GM19099 (cell line): ENCODE results near the gene SLC11A1.

Experiments used
- POLR2A ChIP-seq: IDR thresholded peaks from 3 replicates; pipeline ENCODE4 v1.6.1; 2011; ENCODE audit warnings: low read depth; ENCODE audit not compliant: insufficient read length; ENCODE audit errors: extremely low read depth

Gene SLC11A1

DNA sequence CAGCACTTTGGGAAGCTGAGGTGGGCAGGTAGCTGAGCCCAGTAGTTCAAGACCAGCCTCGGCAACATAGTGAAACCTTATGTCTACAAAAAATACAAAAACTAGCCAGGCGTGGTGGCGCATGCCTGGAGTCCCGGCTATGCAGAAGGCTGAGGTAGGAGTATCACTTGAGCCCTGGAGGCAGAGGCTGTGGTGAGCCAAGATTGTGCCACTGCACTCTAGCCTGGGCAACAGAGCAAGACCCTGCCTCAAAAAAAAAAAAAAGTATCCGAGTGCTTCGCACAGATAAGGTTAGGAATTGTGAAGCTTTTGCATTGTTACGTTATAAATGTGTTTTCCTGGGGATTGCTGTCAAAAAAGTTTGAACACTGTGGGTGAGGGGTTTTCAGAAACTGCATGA is 21.7 kb downstream of the SLC11A1 start:
- no peak for TF ChIP-seq POLR2A

GRCh38 chr2:218404351-218405085 is 22.4 kb downstream of the SLC11A1 start:
- TF ChIP-seq POLR2A: no peak

GRCh38 chr2:218405086-218405745 is 23.1 kb downstream of the SLC11A1 start:
- no peak for TF ChIP-seq POLR2A

GRCh38 chr2:218405746-218406208 is 23.7 kb downstream of the SLC11A1 start:
- TF ChIP-seq POLR2A: no peak

DNA sequence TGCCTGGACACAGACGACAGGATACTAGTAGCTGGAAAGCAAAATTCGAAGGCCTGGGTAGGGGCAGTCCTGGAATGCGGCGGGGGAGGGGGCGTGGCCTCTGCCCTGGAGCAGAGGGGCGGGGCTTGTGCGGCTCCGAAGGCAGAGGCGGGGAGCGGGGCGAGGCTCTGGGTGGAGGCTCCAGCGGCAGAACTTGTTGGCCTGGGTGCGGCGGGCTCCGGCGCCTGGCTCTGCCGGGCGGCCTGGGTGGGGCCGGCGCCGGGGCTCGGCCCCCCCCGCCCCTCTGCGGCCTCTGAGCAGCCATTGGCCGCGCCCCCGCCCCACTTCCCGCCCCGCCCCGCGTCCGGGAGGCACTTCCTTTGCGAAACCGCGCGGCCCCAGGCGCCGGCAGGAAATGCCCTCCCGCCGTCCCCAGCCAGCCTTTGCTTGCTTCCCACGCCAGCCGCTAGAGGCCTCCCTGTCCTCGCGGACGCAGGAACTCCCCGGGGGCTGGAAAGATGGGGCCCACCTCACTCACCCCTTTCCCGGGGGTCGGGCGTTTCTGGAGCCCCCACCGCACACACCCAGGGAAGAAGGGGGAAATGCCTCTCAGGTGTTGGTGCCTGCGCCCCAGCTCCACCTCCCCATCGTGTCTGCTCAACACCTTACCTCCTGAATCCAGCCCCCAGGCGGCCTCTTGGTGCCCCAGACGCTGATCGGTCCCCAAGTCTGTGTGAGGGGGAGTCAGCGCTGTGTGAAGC is 24.3 kb downstream of the SLC11A1 start:
- TF ChIP-seq POLR2A: peak; percentile 53

- TF ChIP-seq POLR2A: no peak
Measured at GRCh38 chr2:218406949-218407618, 25.0 kb downstream of the SLC11A1 start.

GRCh38 chr2:218407717-218408116 is 25.6 kb downstream of the SLC11A1 start:
- no peak for TF ChIP-seq POLR2A

GRCh38 chr2:218418321-218418716 is 36.2 kb downstream of the SLC11A1 start:
- no peak for TF ChIP-seq POLR2A

DNA sequence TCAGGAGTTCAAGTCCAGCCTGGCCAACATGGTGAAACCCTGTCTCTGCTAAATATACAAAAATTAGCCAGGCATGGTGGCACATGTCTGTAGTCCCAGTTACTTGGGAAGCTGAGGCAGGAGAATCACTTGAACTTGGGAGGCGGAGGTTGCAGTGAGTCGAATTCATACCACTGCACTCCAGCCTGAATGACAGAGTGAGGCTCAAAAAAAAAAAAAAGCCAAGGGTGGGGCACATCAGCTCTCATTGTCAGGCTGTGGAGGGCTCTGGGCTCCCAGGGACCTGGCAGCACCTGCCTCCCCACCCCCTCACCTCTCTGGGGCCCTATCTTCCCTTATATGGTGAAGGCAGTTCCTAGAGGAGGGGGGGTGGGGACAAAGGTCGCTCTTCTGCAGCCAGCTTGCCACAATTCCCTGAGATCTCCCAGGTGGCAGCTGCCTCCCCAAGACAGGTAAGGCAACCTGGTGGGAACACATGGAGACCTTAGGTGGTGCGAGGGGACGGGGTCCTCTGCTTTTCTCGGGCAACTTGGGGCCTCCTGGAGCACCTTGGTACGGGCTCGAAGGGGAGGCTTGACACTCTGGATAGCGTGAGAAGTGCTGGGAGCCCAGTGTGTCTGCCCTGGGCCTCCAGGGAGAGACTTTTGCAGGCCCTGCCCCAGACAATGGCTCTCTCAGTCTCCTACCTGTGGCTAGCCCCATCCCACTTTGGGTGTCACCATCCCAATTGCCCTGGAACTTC is 36.8 kb downstream of the SLC11A1 start, which contains the start of gene VIL1:
Gene VIL1, plus strand, starts transcription at position 407 of the 742 bp plus-strand sequence. CDS start 4,656 bp downstream, outside the sequence.
- TF ChIP-seq POLR2A: no peak

GRCh38 chr2:218419630-218420216 is 37.6 kb downstream of the SLC11A1 start:
- TF ChIP-seq POLR2A: no peak

GRCh38 chr2:218421027-218421426 is 39.0 kb downstream of the SLC11A1 start:
- no peak for TF ChIP-seq POLR2A

DNA sequence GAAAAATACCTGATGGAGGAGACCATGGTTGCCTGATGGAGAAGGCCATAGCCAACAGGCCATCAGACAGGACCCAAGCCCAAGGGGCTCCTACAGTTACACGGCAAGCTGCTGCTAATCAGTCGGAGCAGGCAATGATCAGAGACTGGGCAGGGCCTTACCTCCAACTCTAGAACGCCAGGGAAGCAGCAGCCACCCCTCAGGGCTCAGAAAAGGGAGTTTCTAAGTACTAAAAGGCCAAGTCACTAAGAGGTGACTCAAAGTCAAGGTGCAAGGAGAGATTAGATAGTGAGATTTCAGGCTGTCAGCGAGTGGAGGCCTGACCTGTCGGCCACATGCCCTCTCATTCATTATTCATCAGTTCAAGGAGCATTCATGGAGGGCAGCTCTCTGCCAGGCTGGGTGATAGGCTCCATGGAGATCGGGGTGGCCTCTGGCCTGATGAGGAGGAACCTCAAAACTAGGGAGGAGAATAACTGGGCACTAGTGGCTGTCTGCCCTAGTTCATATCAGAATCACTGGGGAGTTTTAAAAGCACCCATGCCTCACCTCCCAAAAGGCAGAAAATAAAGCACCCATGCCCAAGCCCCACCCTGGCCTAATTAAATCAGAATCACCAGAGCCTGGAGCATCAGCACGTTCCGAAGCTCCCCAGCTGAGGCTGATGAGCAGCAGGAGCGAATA is 40.5 kb downstream of the SLC11A1 start:
- no peak for TF ChIP-seq POLR2A

GRCh38 chr2:218423584-218423983 is 41.5 kb downstream of the SLC11A1 start:
- no peak for TF ChIP-seq POLR2A

- TF ChIP-seq POLR2A: no peak
Measured at GRCh38 chr2:218425531-218425930, 43.5 kb downstream of the SLC11A1 start.

- no peak for TF ChIP-seq POLR2A
Measured at GRCh38 chr2:218427741-218428140, 45.7 kb downstream of the SLC11A1 start.
